GM12874 (cell line): Measurements from ENCODE around the gene CRYGN.

Experiments used
- CTCF ChIP-seq: IDR thresholded peaks from 2 replicates; pipeline ENCODE4 v1.5.1; 2011; ENCODE audit warnings: low read depth, mild to moderate bottlenecking, control low read depth, low read length, moderate library complexity; ENCODE audit not compliant: insufficient read depth

CRYGN gene

GRCh38 chr7:151439855-151440798 lies at the start of gene CRYGN:
CRYGN (minus strand) TSS chr7:151440141; CDS start chr7:151439917, 224 bp downstream.
- no peak for TF ChIP-seq CTCF

GRCh38 chr7:151489498-151489897 lies 49.6 kb upstream of the CRYGN start:
- no peak for TF ChIP-seq CTCF

GRCh38 chr7:151488096-151488495 lies 48.2 kb upstream of the CRYGN start:
- TF ChIP-seq CTCF: no peak

GRCh38 chr7:151487228-151487627 lies 47.3 kb upstream of the CRYGN start:
- TF ChIP-seq CTCF: no peak

- no peak for TF ChIP-seq CTCF
These were observed 46.1 kb upstream of the CRYGN start for GRCh38 chr7:151486074-151486473.

- TF ChIP-seq CTCF: no peak
These were observed 45.2 kb upstream of the CRYGN start for GRCh38 chr7:151484971-151485707.

- TF ChIP-seq CTCF: no peak
These were observed 43.7 kb upstream of the CRYGN start for GRCh38 chr7:151483711-151483983.
